H1 (cell line): Measurements from ENCODE around the gene PCDHB16. TPM values are rescaled to one million over a fixed set of nuclear protein-coding genes. Genes with fewer than 3 reads are reported as not detected.

Experiments used
- ASH2L ChIP-seq: fragments of 200-600, 300-600 bp; sonication (generic); IDR thresholded peaks from one replicate; pipeline ENCODE4 v1.7.1; 2017; ENCODE audit warnings: low read length
- BCL11A ChIP-seq, 2 experiments: IDR thresholded peaks; one replicate each; pipeline ENCODE4 v1.6.1; 2011; ENCODE audit warnings: low read depth in 2 of 2, low read length in 2 of 2, mild to moderate bottlenecking in 2 of 2
- BRCA1 ChIP-seq: IDR thresholded peaks from 2 replicates; pipeline ENCODE4 v1.6.1; 2012; ENCODE audit warnings: low read depth, low read length, improper control_type of control experiment
- CBX5 ChIP-seq: fragments of 300-800, 300-1000 bp; sonication (generic); IDR thresholded peaks from 2 replicates; pipeline ENCODE4 v1.7.1; 2016; ENCODE audit warnings: antibody characterized with exemption, low read length, low read depth
- CHD2 ChIP-seq: IDR thresholded peaks from 2 replicates; pipeline ENCODE4 v1.6.1; 2012; ENCODE audit warnings: low read length, improper control_type of control experiment
- EP300 ChIP-seq, 2 experiments: IDR thresholded peaks; 1 replicate in 1 of 2; 2 replicates in 1 of 2; pipeline ENCODE4 v1.6.1; 2011 to 2012; ENCODE audit warnings: low read depth in 2 of 2, low read length in 2 of 2, mild to moderate bottlenecking in 2 of 2, borderline replicate concordance in 1 of 2, inconsistent platforms in 1 of 2, moderate library complexity in 1 of 2
- EZH2 ChIP-seq: fragments of 200-600 bp; sonication (generic); IDR thresholded peaks from 2 replicates; pipeline ENCODE4 v1.7.1; 2012; ENCODE audit warnings: low read depth, mild to moderate bottlenecking, moderate library complexity, low read length, inconsistent platforms; ENCODE audit not compliant: severe bottlenecking
- JUN ChIP-seq: IDR thresholded peaks from 2 replicates; pipeline ENCODE4 v1.6.1; 2011; ENCODE audit warnings: low read depth, mild to moderate bottlenecking, improper control_type of control experiment, low read length
- JUND ChIP-seq: IDR thresholded peaks from 2 replicates; pipeline ENCODE4 v1.6.1; 2011; ENCODE audit warnings: mild to moderate bottlenecking, improper control_type of control experiment, low read length
- MAFK ChIP-seq: IDR thresholded peaks from 2 replicates; pipeline ENCODE4 v1.6.1; 2012; ENCODE audit warnings: low read depth, mild to moderate bottlenecking, improper control_type of control experiment, low read length
- POLR2AphosphoS5 ChIP-seq: IDR thresholded peaks from 2 replicates; pipeline ENCODE4 v1.6.1; 2011; ENCODE audit warnings: low read depth, low read length
- RAD21 ChIP-seq, 2 experiments: IDR thresholded peaks in 1 of 2; conservative IDR thresholded peaks in 1 of 2; 2 replicates each; pipeline ENCODE4 v1.6.1; 2011; ENCODE audit warnings: low read depth in 2 of 2, low read length in 2 of 2, improper control_type of control experiment in 1 of 2, inconsistent platforms in 1 of 2, mild to moderate bottlenecking in 1 of 2, moderate library complexity in 1 of 2
- RBBP5 ChIP-seq: IDR thresholded peaks from 2 replicates; pipeline ENCODE4 v1.7.1; 2012; ENCODE audit warnings: low read depth, mild to moderate bottlenecking, inconsistent platforms, low read length, moderate library complexity, borderline replicate concordance
- RFX5 ChIP-seq: IDR thresholded peaks from 2 replicates; pipeline ENCODE4 v1.6.1; 2011; ENCODE audit warnings: low read depth, low read length, improper control_type of control experiment, borderline replicate concordance
- SAP30 ChIP-seq: fragments of 300-600 bp; sonication (generic); IDR thresholded peaks from 2 replicates; pipeline ENCODE4 v1.7.1; 2012; ENCODE audit warnings: low read length, moderate library complexity, mild to moderate bottlenecking, inconsistent platforms; ENCODE audit not compliant: insufficient read depth, insufficient replicate concordance
- SIRT6 ChIP-seq: IDR thresholded peaks from one replicate; pipeline ENCODE4 v1.7.1; 2012; ENCODE audit warnings: low read length, inconsistent platforms
- TAF7 ChIP-seq: optimal IDR thresholded peaks from 2 replicates; pipeline ENCODE3; 2011; ENCODE audit warnings: low read depth, mild to moderate bottlenecking, inconsistent platforms, low read length, moderate library complexity, borderline replicate concordance
- TBP ChIP-seq: IDR thresholded peaks from 2 replicates; pipeline ENCODE4 v1.6.1; 2011; ENCODE audit warnings: low read depth, low read length, improper control_type of control experiment
- YY1 ChIP-seq: IDR thresholded peaks from 2 replicates; pipeline ENCODE4 v1.6.1; 2011; ENCODE audit warnings: low read depth, mild to moderate bottlenecking, low read length
- polyA plus RNA-seq, 7 experiments: library from polyadenylated mRNA; depleted of rRNA in 3 of 7; stranded (reverse) in 5 of 7; unstranded in 2 of 7; fragments of >200 nt in 5 of 7; fragments of 200-250 nt in 2 of 7; gene quantifications; 1 replicate in 5 of 7; 2 replicates in 1 of 7; 4 replicates in 1 of 7; pipeline versions ENCODE4 v1.2.1 to v1.2.3, GENCODE V29; 2011 to 2013; ENCODE audit warnings: missing spikeins in 2 of 7, mixed read lengths in 2 of 7
- total RNA-seq: library from RNA; stranded (reverse); fragmentation: NEBNext Ultra II Directional; extraction: Animal tissue kit (Norgen Biotek cat#: 25700); gene quantifications from 2 replicates; pipeline ENCODE4 v1.2.1, GENCODE V29; 2021
- TF ChIP-seq, protein P1 (sequence below), 3 experiments: IDR thresholded peaks; 1 replicate in 2 of 3; 2 replicates in 1 of 3; pipeline versions ENCODE4 v1.5.1 to v1.6.1; 2011; ENCODE audit warnings: low read length in 3 of 3, mild to moderate bottlenecking in 3 of 3, inconsistent platforms in 2 of 3, low read depth in 1 of 3, moderate library complexity in 1 of 3; ENCODE audit not compliant: insufficient read depth in 1 of 3; ENCODE audit errors: control extremely low read depth in 1 of 3
- TF ChIP-seq, protein P2 (sequence below): IDR thresholded peaks from 2 replicates; pipeline ENCODE4 v1.6.1; 2011; ENCODE audit warnings: low read depth, mild to moderate bottlenecking, low read length; ENCODE audit not compliant: insufficient read depth

Gene PCDHB16
- total and polyA plus RNA-seq, 2 of the 8 experiments (the other 6 are each of a cell fraction or from before 2014, with no cell fraction given) = 2.2 to 5.2 TPM

DNA sequence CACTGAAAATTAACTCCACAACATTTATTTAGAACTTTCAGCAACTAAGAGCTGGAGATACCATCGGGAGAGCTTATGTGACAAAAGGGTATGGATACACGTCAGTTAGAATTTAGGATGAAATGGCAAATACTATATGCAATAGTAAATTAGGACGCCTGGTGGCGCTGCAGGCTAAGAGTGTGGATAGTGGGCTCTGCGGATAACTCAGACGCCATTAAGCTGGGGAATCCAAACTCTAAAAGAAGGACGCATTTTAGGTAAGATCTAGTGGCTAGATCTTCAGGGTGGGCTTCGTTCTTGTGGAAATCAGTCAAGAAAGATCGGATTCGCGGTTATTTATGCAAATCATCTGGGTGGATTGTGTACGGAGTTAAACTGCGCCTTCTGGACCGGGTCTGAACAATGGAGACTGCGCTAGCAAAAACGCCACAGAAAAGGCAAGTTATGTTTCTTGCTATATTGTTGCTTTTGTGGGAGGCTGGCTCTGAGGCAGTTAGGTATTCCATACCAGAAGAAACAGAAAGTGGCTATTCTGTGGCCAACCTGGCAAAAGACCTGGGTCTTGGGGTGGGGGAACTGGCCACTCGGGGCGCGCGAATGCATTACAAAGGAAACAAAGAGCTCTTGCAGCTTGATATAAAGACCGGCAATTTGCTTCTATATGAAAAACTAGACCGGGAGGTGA lies 47.0 kb upstream of the PCDHB16 start, which contains the start of gene PCDHB5 (continued):
- no peak for TF ChIP-seq TBP
- TF ChIP-seq YY1 = peak; percentile 94
- no peak for TF ChIP-seq EZH2
- no peak for TF ChIP-seq SIRT6
- 0 out of 2 replicates have a peak, but pooled peaks have one; percentile 35 for TF ChIP-seq POLR2AphosphoS5
- TF ChIP-seq TAF7 = no peak
- no peak for TF ChIP-seq JUN
- TF ChIP-seq ASH2L = peak; percentile 33
- TF ChIP-seq RAD21 (IDR thresholded peaks at IDR 0.05 in 1 of 2, conservative IDR thresholded peaks at IDR 0.05 in 1 of 2; ENCODE audit: low read depth in 2 of 2, low read length in 2 of 2) = peak; percentile 77 to 79
- no peak for TF ChIP-seq EP300 (IDR thresholded peaks at IDR 0.05; ENCODE audit: borderline replicate concordance in 1 of 2, low read depth in 2 of 2, low read length in 2 of 2)
- TF ChIP-seq RFX5 = no peak
- 0 out of 2 replicates have a peak, but pooled peaks have one; percentile 8 for TF ChIP-seq MAFK
- TF ChIP-seq, protein P1, sequence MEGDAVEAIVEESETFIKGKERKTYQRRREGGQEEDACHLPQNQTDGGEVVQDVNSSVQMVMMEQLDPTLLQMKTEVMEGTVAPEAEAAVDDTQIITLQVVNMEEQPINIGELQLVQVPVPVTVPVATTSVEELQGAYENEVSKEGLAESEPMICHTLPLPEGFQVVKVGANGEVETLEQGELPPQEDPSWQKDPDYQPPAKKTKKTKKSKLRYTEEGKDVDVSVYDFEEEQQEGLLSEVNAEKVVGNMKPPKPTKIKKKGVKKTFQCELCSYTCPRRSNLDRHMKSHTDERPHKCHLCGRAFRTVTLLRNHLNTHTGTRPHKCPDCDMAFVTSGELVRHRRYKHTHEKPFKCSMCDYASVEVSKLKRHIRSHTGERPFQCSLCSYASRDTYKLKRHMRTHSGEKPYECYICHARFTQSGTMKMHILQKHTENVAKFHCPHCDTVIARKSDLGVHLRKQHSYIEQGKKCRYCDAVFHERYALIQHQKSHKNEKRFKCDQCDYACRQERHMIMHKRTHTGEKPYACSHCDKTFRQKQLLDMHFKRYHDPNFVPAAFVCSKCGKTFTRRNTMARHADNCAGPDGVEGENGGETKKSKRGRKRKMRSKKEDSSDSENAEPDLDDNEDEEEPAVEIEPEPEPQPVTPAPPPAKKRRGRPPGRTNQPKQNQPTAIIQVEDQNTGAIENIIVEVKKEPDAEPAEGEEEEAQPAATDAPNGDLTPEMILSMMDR (IDR thresholded peaks at IDR 0.05; ENCODE audit: control extremely low read depth in 1 of 3, insufficient read depth in 1 of 3, low read depth in 1 of 3, low read length in 3 of 3) = peak; percentile 43 to 77 (median 72)
- TF ChIP-seq CBX5 = no peak
- TF ChIP-seq, protein P2, sequence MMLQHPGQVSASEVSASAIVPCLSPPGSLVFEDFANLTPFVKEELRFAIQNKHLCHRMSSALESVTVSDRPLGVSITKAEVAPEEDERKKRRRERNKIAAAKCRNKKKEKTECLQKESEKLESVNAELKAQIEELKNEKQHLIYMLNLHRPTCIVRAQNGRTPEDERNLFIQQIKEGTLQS = no peak
- TF ChIP-seq BRCA1 = no peak
- TF ChIP-seq JUND = no peak
- no peak for TF ChIP-seq CHD2
- TF ChIP-seq SAP30 = no peak
- TF ChIP-seq RBBP5 = no peak
- TF ChIP-seq BCL11A (IDR thresholded peaks at IDR 0.05; ENCODE audit: low read depth in 2 of 2, low read length in 2 of 2) = no peak
